GM03348 (cell line): ENCODE data around the gene LMAN2L.

Experiments used
- DNase-seq: peaks from one replicate; pipeline ENCODE4 v3.0.0; 2012; ENCODE audit warnings: low spot score

Gene LMAN2L

GRCh38 chr2:96760036-96760985, 20.4 kb upstream of the LMAN2L start, which contains the start of gene CNNM4:
Gene CNNM4 (plus strand): TSS chr2:96760902. CDS start chr2:96761000, 98 bp downstream.
- DNase-seq = peak; percentile 97

- DNase-seq = no peak
These were observed 19.7 kb upstream of the LMAN2L start for GRCh38 chr2:96759548-96759947.

GRCh38 chr2:96758987-96759386, 19.1 kb upstream of the LMAN2L start:
- DNase-seq = no peak

DNA sequence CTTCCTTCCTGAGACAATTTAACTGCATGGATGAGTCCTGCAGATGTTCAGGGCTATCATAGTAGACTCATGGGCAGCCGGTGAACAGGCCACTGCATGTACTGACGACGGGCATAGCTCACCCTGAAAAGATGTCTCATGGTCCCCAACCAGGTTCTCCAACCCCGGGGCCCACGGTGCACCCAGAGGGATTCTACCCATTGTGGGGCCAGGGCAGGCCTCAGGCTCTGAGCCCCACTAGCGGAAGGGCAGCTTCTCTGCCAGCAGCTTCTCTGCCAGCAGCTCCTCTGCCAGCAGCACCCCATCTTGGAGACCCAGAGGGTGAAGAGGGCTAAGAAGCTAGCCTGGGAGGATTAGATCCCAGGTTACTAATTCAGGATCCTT, 17.6 kb upstream of the LMAN2L start:
- DNase-seq = no peak

DNA sequence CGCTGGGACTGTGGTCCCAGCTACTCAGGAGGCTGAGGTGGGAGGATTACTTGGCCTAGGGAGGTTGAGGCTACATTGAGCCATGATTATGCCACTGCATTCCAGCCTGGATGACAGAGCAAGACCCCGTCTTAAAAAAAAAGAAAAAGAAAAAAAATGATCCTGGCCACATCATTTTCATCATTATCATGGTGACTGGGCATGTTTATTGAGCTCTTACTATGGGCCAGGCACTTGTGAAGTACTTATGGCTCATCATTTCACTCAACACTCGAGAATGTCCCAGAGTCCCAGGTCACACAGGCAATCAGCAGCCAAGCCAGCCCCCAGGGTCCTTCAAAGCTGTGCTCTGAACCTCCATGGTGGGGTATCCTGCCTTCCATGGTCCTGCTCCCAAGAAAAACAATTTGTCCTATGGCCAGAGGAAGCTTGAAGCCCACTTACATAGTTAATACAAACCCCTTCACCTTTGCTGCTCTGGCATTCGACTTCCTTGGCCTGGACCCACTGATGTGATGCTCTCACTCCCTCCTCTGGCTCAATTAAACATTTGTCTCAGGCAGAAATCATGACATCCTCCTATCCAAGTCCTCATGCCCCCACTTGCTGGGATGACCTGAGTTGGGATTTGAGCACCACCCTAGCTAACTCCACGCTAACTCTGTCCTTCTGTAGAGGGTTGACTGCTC, 17.1 kb upstream of the LMAN2L start:
- no peak for DNase-seq

DNA sequence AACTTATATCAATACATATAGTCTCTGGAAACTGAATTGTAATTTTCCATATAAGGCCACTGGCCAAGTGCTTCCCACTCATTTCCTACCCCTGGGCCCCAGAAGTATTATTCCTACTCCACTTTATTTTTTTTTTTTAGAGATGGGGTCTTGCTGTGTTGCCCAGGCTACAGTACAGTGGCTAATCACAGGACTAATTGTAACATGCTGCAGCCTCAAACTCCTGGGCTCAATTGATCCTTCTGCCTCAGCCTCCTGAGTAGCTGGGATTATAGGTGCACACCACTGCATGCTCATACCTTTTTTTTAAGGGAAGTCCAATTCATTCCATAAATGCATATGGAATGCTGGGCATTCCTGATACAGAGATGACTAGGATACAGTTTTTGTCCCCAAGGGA, 14.5 kb upstream of the LMAN2L start:
- no peak for DNase-seq

- DNase-seq = no peak
These were observed 13.9 kb upstream of the LMAN2L start for GRCh38 chr2:96753661-96754282.

- DNase-seq = no peak
These were observed 11.9 kb upstream of the LMAN2L start for GRCh38 chr2:96751800-96752199.

- no peak for DNase-seq
These were observed 7.3 kb upstream of the LMAN2L start for GRCh38 chr2:96747061-96747617.

GRCh38 chr2:96739076-96739632, 710 bp downstream of the LMAN2L start:
- no peak for DNase-seq

GRCh38 chr2:96737831-96738230, 2.0 kb downstream of the LMAN2L start:
- DNase-seq = no peak

GRCh38 chr2:96737251-96737650, 2.6 kb downstream of the LMAN2L start:
- no peak for DNase-seq

DNA sequence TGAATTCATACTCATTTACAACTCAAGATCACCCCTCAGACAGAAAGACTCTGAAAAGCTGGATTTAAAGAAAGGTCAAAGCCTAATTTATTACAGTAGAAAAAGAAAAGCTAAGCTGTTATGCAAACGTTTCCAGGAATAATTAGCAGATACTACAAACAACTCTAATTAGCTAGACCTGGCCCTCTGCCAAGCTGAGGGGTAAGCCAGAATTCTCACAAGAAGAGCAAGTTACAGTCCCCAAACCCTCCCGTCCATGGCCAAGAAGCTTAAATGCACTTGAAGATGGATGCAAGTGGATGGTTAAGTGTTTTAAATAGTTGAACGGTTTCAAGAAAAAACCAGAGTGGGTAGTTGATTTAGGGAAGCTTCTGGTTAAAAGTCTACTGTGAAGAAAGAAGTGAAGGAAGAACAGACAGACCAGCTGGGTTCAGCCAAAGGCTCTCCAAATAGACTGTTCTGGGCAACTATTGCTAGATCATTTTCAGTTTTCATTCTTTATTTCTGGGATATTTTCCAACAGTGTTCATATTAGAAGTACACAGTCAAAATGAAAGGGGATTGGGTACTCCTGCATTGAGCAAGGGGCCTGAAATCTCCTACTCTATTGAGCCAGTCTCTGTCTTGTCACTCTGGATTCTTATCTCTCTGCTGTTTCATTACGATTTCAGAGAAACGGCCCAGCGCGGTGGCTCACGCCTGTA, 4.8 kb downstream of the LMAN2L start:
- DNase-seq = no peak

DNA sequence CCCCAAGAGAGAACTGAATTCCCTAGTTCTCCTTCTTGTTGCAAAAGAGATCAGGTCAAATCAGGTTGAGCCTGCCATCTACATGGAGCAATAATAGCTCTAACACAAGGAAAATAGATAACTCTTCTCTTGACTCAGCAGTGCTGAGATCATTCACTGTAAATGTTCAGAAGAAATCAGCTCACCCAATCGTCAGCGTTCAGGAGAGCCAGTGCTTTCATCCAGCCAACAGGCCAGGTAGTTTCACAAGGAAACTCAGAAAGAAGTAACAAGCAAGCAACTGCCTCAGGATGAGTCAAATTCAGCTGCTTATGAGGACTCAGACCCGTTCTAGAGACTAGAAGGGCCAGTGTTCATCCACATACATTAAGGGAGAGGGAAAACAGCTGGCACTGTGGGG, 5.9 kb downstream of the LMAN2L start:
- DNase-seq = no peak

GRCh38 chr2:96730212-96730611, 9.7 kb downstream of the LMAN2L start:
- DNase-seq = peak; percentile 30

GRCh38 chr2:96729748-96730147, 10.1 kb downstream of the LMAN2L start:
- DNase-seq = no peak

DNA sequence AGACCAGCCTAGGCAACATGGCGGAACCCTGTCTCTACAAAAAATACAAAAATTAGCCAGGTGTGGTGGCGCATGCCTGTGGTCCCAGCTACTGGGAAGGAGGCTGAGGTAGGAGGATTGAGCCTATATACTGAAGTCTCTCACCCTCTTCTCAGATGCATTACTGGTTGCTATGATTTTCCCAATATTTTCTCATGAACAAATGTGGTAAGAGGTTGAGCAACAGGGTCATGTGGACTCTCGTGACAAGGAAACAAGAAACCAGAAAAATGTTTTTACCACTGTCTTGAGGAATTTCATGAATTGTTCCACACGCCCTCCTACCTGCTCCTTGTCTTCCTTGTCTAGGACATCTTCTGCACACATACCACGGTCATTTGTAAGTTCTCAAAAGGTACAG, 12.4 kb downstream of the LMAN2L start:
- no peak for DNase-seq

DNA sequence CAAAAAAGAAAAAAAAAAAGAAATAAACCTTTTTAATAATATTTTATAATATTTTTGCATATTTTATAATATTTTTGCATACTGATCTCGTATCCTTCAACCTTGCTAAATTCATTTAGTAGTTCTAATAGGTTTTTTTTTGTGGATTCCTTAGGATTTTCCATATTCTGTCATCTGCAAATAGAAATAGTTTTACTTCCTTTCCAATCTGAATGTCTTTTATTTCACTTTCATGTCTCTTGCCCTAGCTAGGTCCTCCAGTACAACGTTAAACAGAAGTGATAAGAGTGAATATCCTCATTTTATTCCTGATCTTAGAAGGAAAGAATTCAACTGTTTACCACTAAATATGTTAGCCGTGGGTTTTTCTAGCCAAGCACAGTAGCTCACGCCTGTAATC, 13.7 kb downstream of the LMAN2L start:
- no peak for DNase-seq

DNA sequence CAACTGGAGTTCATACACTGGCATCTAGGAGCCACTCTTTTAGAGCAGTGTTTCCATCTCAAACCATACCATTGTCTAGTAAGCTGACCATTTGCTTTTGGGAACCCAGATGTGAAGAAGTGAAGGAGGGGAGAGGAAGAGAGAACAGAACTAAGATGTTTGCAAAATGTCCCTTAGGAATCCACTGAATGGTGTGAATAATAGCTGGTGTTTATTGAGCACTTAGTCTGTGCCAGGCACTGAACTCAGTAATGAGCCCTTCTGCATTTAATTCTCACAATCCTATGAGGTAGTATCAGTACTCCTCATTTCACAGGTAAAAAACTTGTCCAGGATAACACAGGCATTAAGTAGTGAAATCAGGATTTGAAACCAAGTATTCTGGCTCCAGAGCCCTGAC, 23.5 kb downstream of the LMAN2L start:
- no peak for DNase-seq

GRCh38 chr2:96715658-96716057, 24.2 kb downstream of the LMAN2L start:
- DNase-seq = no peak

DNA sequence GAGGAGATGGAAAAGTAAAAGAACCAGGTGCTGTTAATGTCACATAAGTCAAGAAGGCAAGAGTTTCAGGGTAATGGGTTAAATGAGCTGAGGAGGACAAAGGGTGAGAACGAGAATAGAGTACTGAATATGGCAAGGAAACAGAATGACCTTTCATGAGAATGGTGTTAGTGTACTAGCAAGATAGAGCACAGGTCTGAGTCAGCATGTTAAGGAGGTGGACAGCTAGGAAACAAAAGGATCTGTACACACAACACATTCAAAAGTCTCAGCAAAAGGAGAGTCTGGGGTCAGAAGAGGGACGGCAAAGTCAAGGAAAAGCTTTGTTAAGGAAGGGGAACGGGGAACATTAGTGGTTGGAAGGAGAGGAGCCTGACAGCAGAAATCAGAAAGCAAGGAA, 28.9 kb downstream of the LMAN2L start:
- no peak for DNase-seq
